KG1 (cell line): ENCODE results near the gene SLC19A1.
A peak's percentile ranks its signal among the peaks of the same experiment; 100 is the strongest.

ENCODE experiments used
- DNase-seq: peaks from one replicate; lab custom pipeline; 2025; lab: John Stamatoyannopoulos, UW

The SLC19A1 gene

GRCh38 chr21:45542242-45542666 lies at the start of gene SLC19A1:
Gene SLC19A1 (minus strand): TSS chr21:45542440. CDS start chr21:45537959, 4,481 bp downstream.
- peak; percentile 19 for DNase-seq

- DNase-seq = no peak
Observed at GRCh38 chr21:45591619-45592207, 49.5 kb upstream of the SLC19A1 start.

DNA sequence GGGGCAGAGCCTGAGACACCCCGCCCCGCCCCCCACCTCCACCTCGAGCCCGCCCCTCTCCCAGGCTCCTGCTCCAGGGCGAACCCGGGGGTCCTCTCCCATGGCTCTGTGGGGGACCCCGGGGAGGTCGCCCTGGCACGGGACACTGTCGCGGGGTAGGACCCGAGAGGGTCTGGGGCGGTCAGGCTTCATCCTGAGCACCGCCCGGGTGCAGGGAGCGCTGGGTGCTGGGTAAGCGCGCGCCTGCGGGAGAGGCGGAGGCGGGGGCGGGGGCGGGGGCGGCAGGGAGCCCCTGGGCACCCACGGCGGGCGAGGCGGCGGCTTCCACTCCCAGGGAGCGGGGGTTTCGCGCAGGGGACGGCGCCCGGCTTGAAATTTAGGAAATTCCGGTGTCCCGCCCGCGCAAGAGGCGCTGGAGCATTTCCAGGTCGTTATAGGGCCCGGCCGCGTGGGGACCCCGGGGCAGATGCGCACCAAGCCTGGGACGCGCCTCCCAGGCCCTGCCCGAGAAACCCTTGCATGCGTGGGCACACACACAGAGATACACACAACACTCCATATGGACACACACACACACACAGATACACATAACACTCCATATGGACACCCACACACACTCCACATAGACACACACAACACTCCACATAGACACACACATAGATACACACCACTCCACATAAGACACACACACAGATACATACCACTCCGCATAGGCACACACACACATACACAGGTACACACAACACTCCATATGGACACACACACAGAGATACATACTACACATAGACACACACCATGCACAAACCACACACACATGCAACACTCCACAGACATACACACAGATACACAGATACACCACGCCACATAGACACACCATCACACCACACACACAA lies 48.7 kb upstream of the SLC19A1 start:
- DNase-seq = no peak

- DNase-seq = no peak
Observed at GRCh38 chr21:45590246-45590725, 48.0 kb upstream of the SLC19A1 start.

DNA sequence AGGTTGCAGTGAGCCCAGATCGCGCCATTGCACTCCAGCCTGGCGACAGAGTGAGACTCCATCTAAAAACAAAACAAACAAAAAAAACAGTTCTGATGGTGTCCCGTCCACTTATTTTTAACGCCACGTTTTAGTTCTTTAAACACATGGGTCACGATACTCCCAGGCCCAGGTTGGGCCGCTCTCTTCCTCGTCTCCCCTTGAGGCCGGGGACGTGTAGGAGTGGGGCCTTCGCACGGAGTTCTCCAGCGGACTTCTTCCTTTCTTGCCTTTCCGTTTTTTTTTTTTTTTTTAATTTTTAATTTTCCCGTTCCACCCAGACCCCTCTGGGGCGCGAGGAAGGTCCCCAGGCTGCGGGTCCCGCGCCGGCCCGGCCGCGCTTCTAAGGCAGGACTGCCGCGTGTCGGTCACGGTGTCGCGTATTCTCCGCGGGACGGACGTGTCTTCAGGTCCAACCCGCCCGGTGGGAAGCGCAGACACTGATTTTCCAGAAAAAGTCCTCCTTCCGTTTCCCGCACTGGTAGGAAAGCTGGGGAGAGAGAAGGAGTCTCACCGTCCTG lies 47.5 kb upstream of the SLC19A1 start:
- DNase-seq = no peak

DNA sequence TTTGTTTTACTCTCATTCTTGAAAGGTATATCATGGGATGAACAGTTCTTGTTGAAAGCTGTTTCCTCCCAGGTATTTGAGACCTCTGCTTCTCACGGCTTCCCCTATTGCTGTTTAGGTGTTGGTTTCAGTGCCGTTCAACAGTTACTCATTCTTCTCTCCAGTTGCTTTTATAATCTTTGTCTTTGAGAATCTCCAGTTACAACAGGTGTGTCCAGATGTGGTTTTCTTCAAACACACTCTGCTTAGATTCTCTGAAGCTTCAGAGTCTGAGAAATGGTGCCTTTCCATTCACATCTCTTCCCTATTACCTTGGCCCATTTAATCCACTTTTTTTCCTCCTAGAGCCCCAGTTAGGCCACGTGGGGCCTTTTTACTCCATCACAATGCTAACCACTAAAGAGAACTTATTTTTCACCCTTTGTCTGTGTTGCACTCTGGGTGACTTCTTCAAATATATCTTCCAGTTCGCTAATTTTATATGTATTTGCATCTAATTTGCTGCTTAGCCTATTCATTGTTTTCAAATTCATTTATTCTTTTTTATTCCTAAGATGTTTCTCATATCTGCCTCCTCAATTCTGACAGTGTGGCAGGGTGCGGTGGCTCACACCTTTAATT lies 46.7 kb upstream of the SLC19A1 start:
- DNase-seq = no peak

- DNase-seq = no peak
Observed at GRCh38 chr21:45588086-45588825, 46.0 kb upstream of the SLC19A1 start.

DNA sequence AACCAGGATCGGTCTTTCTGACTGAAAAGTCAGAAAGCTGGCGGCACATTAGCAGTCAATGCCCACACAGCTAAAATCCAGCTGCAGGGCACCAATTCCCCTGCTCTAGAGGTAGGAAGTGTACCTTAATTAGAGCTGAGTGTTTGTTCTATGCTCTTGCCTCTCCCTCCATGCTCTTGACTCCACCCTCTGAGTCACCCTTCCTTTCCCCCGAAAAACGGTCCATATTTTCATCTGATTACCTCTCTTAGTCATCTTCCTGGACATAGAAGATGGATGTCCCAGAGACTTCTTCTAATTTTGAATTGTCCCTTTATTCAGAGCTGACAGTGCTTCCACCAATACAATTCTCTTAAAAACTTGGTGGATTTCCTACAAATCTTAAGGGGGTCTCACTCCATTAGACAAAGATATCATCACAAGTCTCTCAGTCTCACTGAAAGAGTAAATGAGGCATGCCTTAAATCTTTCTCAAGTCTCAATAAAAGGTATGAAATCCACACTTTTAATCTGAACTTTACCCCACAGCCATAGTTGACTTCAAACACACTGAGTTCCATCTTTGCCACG lies 44.1 kb upstream of the SLC19A1 start:
- DNase-seq = no peak

DNA sequence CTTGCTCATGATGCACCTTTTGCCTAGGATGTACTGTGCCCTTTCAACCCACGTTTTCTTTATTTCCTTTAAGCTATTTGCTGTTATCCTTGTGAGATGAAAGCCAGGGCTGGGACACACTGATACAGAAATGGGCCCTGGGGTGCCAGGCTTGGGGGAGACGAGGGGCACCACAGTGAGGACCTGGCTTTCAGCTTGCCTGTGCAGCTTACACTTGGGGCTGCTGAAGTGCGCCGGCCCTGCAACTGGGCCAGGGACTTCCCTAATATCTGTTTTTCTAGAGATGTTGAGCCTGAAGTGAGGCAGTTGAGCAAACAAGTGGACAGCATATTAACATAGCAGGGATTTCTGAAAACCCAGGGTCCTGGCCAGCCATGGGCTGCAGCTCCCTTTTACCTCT lies 42.5 kb upstream of the SLC19A1 start:
- DNase-seq = no peak

DNA sequence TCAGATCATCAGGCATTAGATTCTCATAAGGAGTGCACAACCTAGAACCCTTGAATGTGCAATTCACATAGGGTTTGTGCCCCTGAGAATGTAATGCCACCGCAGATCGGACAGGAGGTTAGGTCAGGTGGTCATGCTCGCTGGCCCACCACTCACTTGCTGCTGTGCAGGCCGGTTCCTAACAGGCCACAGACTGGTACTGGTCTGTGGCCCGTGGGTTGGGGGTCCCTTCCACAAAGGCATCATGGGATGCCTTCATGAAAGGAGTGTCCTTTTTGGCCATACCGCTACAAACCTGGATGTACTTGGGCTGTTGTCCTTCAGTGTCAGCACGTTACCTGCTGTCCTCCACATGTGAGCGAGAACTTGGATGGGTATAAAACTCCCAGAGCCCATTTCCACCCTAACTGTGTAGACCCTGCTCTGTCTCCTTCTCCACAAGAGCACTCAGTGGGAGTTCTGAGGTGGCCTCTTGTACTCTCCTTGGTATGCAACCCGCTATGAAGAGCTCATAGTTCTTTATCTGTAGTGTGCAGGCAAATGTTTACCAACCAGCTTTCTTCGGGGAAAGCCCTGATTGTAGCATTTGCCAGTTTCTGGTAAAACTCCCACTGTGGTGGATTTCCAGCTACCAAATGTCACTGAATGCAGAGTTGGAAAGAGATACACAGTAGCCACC lies 41.7 kb upstream of the SLC19A1 start:
- no peak for DNase-seq

GRCh38 chr21:45582128-45582527 lies 39.9 kb upstream of the SLC19A1 start:
- DNase-seq = no peak

- no peak for DNase-seq
Observed at GRCh38 chr21:45581322-45581712, 39.1 kb upstream of the SLC19A1 start.

- no peak for DNase-seq
Observed at GRCh38 chr21:45580576-45581321, 38.5 kb upstream of the SLC19A1 start.

DNA sequence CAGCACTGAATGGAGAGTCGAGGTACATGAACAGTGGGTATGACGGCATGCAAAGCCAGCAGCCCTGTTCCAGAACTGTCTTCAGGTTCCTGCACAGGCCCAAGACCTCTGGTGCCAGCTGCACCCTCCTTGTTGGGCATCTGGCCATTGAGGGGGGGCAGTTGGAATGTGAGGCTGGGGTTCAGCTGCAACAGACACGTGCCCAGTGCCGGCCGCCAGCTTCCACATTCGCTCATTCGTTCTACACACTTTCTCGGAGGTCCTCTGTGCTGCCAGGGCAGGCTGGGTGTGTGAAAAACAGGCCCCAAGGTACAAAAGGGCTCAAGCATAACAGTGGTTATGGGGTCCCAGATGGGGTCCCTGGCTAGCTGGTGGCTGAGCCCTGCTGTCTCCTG lies 37.9 kb upstream of the SLC19A1 start:
- DNase-seq = no peak

- no peak for DNase-seq
Observed at GRCh38 chr21:45579383-45580180, 37.3 kb upstream of the SLC19A1 start.

DNA sequence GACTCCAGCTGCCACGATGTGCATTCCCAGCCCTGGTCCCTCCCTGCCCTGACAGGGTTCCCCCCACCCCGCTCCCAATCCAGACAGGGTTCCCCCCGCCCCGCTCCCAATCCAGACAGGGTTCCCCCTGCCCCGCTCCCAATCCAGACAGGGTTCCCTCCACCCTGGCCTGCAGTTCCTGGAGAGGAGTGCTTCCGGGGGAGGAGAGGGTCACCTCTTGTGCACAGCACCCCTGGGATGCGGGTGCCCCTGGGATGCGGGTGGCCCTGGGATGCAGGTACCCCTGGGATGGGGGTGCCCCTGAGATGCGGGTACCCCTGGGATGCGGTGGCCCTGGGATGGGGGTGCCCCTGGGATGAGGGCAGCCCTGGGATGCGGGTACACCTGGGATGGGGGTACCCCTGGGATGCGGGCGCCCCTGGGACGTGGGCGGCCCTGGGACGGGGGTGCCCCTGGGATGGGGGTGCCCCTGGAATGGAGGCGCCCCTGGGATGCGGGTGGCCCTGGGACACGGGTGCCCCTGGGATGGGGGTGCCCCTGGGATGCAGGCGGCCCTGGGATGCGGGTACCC lies 36.7 kb upstream of the SLC19A1 start:
- DNase-seq = no peak

DNA sequence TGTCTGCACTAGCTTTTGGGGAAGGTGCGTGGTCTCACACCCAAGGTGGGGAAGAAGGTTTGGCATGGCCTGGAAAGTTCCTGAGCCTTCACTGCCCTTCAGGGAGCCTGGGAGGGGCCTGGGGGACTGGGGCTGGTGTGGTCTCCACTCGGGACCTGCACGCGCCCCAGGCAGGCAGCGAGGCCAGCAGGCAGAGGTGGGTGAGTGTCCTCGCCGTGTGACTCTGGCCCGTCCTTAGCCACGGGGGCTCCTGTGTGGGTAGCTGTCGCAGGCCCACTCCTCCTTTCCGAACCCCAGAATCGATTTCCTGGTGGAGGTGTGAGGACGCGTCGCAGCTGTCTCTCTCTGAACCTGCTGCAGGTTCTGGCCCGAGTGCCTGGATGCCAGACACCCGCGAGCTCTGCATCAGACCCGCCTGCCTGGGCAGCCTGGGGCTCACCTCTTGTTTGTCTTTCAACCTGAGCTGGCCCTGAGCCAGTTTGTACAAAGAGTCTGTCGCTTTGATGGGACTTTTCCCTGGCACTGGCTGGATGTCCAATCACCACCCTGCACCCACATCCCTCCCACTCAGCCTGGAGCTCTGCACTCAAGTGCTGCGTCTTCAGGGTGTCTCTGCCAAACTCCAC lies 36.0 kb upstream of the SLC19A1 start:
- no peak for DNase-seq

GRCh38 chr21:45577801-45578175 lies 35.5 kb upstream of the SLC19A1 start:
- DNase-seq = no peak
